SK-N-SH (cell line): ENCODE results near the gene KIF1A. TPM values are rescaled to one million over a fixed set of nuclear protein-coding genes. Genes with fewer than 3 reads are reported as not detected.
"Not testable (repeated sequence)": the region's sequence is repeated elsewhere in the genome, so short reads cannot be mapped to it uniquely, and the experiment has no call there.

ENCODE experiments used
- CTCF ChIA-PET: fragments of 300-600, 350-600 bp; formaldehyde crosslinking; extraction: SDS; loops from one replicate; lab custom pipeline; 2021; lab: Yijun Ruan, JAX
- POLR2A ChIA-PET: fragments of 350-600 bp; sonication (Branson Sonifier 250); formaldehyde crosslinking; extraction: SDS; loops from one replicate; lab custom pipeline; 2020; ENCODE audit warnings: antibody characterized with exemption, inconsistent platforms; lab: Yijun Ruan, JAX
- DNase-seq: peaks from one replicate; pipeline ENCODE4 v3.0.0; 2012
- H2AFZ ChIP-seq: fragments of 200-600 bp; sonication (generic); 2 replicates; pipeline ENCODE4 v1.8.1; 2016; ENCODE audit warnings: antibody characterized with exemption, mild to moderate bottlenecking, low read depth
- H3F3A ChIP-seq: fragments of 200-600 bp; sonication (generic); replicated peaks from 2 replicates; pipeline ENCODE3; 2016; ENCODE audit warnings: antibody characterized with exemption, mild to moderate bottlenecking; ENCODE audit not compliant: insufficient read depth
- H3K27ac ChIP-seq, 2 experiments: fragments of 200-500 bp in 1 of 2; fragments of 200-600 bp in 1 of 2; sonication (Bioruptor generic) in 1 of 2; sonication (generic), shearing (Covaris generic) in 1 of 2; 2 replicates each; pipeline versions ENCODE4 v1.5.1 to v1.6.1; 2014 to 2016; ENCODE audit warnings: low read depth in 2 of 2, inconsistent platforms in 1 of 2, low read length in 1 of 2, mild to moderate bottlenecking in 1 of 2, mixed read lengths in 1 of 2
- H3K27me3 ChIP-seq: fragments of 200-600 bp; sonication (generic), shearing (Covaris generic); 2 replicates; pipeline ENCODE4 v1.6.1; 2016; ENCODE audit warnings: mixed run types; ENCODE audit not compliant: insufficient read depth
- H3K36me3 ChIP-seq, 2 experiments: fragments of 200-500 bp in 1 of 2; fragments of 200-600 bp in 1 of 2; sonication (Bioruptor generic) in 1 of 2; sonication (generic) in 1 of 2; replicated peaks in 1 of 2; 2 replicates each; pipeline versions ENCODE3 to v1.5.1; 2014 to 2016; ENCODE audit warnings: low read length in 1 of 2, mild to moderate bottlenecking in 1 of 2; ENCODE audit not compliant: insufficient read depth in 2 of 2, control insufficient read depth in 1 of 2
- H3K4me1 ChIP-seq, 2 experiments: fragments of 200-500 bp in 1 of 2; fragments of 200-600 bp in 1 of 2; sonication (Bioruptor generic) in 1 of 2; sonication (generic), shearing (Covaris generic) in 1 of 2; 2 replicates each; pipeline versions ENCODE4 v1.5.1 to v1.6.1; 2014 to 2016; ENCODE audit warnings: low read depth in 1 of 2, low read length in 1 of 2, mixed run types in 1 of 2; ENCODE audit not compliant: insufficient read depth in 2 of 2, control insufficient read depth in 1 of 2
- H3K4me2 ChIP-seq: fragments of 200-600 bp; sonication (generic), shearing (Covaris generic); 2 replicates; pipeline ENCODE4 v1.6.1; 2017; ENCODE audit warnings: mixed run types
- H3K4me3 ChIP-seq, 2 experiments: fragments of 200-500 bp in 1 of 2; fragments of 200-600 bp in 1 of 2; sonication (Bioruptor generic) in 1 of 2; sonication (generic), shearing (Covaris generic) in 1 of 2; 2 replicates each; pipeline versions ENCODE4 v1.5.1 to v1.8.1; 2014 to 2016; ENCODE audit warnings: low read depth in 2 of 2, inconsistent platforms in 1 of 2, low read length in 1 of 2, mild to moderate bottlenecking in 1 of 2, mixed read lengths in 1 of 2, moderate library complexity in 1 of 2
- H3K79me2 ChIP-seq: fragments of 200-600 bp; sonication (generic); 2 replicates; pipeline ENCODE4 v1.8.1; 2017; ENCODE audit warnings: mild to moderate bottlenecking; ENCODE audit not compliant: insufficient read depth
- H3K9ac ChIP-seq: fragments of 200-600 bp; sonication (generic); 2 replicates; pipeline ENCODE4 v1.6.1; 2017; ENCODE audit warnings: mixed run types
- H3K9me2 ChIP-seq: fragments of 200-600 bp; sonication (generic); 2 replicates; pipeline ENCODE4 v1.6.1; 2017; ENCODE audit warnings: mixed run types
- H3K9me3 ChIP-seq: fragments of 200-600 bp; sonication (generic); 2 replicates; pipeline ENCODE4 v1.6.1; 2017; ENCODE audit warnings: mixed run types, mild to moderate bottlenecking, moderate library complexity
- H4K20me1 ChIP-seq: fragments of 200-600 bp; sonication (generic); 2 replicates; pipeline ENCODE4 v1.6.1; 2017; ENCODE audit warnings: mild to moderate bottlenecking, mixed run types; ENCODE audit not compliant: insufficient read depth
- CHD2 ChIP-seq: fragments of 150-350 bp; IDR thresholded peaks from 2 replicates; pipeline ENCODE4 v1.6.1; 2018; ENCODE audit warnings: low read length; ENCODE audit not compliant: partially characterized antibody
- CTCF ChIP-seq: fragments of 200-600 bp; sonication (generic); IDR thresholded peaks from 2 replicates; pipeline ENCODE4 v1.6.1; 2017; ENCODE audit warnings: antibody characterized with exemption, mild to moderate bottlenecking, moderate library complexity
- EZH2phosphoT487 ChIP-seq: fragments of 200-600 bp; sonication (generic); IDR thresholded peaks from 2 replicates; pipeline ENCODE4 v1.6.1; 2017; ENCODE audit warnings: low read depth, mixed run types, mild to moderate bottlenecking, antibody characterized with exemption, moderate library complexity, borderline replicate concordance
- JUND ChIP-seq: IDR thresholded peaks from 2 replicates; pipeline ENCODE4 v1.4.0; 2012
- RAD21 ChIP-seq: IDR thresholded peaks from 2 replicates; pipeline ENCODE4 v1.6.1; 2012; ENCODE audit warnings: mild to moderate bottlenecking, low read length
- RCOR1 ChIP-seq: fragments of 150-350 bp; IDR thresholded peaks from 2 replicates; pipeline ENCODE4 v1.6.1; 2017; ENCODE audit warnings: antibody characterized with exemption, low read length
- REST ChIP-seq: IDR thresholded peaks from 2 replicates; pipeline ENCODE4 v1.6.1; 2012; ENCODE audit warnings: mild to moderate bottlenecking, low read depth, low read length, moderate library complexity
- RXRA ChIP-seq: IDR thresholded peaks from 2 replicates; pipeline ENCODE4 v1.4.0; 2012; ENCODE audit warnings: low read depth, mild to moderate bottlenecking, borderline replicate concordance
- TAF1 ChIP-seq: IDR thresholded peaks from 2 replicates; pipeline ENCODE4 v1.6.1; 2012; ENCODE audit warnings: low read depth, mild to moderate bottlenecking, low read length, moderate library complexity, borderline replicate concordance
- ZBTB33 ChIP-seq: IDR thresholded peaks from 2 replicates; pipeline ENCODE4 v1.4.0; 2012; ENCODE audit warnings: low read depth, borderline replicate concordance
- WGBS: methylation state at CpG from one replicate; pipeline ENCODE4 v1.1.6; 2017; ENCODE audit warnings: low lambda C conversion rate; 5-methylcytosine and 5-hydroxymethylcytosine counted together
- polyA plus RNA-seq, 3 experiments: library from polyadenylated mRNA; depleted of rRNA; stranded (reverse); fragments of >200 nt; gene quantifications; 2 replicates each; pipeline ENCODE4 v1.2.3, GENCODE V29; 2012

KIF1A gene
- polyA plus RNA-seq, 1 of the 3 experiments (the other 2 are of a cell fraction), result 0.21 TPM

DNA sequence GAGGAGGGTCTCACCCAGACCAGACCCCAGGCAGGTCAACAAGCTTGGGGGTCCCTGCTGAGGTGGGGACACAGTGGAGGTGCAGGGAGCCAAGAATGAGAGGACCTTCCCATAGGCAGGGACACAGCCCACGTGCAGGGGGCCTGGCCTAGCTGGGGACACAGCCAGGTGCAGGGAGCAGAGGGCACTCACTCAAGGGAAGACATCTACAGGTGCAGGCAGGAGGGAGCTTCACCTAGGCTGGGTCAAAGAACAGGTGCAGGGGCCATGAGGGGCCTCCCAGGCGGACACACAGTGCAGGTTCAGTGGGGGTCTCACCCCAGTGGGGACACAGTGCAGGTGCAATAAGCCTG is 129.0 kb downstream of the KIF1A start:
- CTCF ChIA-PET, H3K4me2 ChIP-seq, H3K9ac ChIP-seq, H3K27ac ChIP-seq, H3K9me2 ChIP-seq, H3K9me3 ChIP-seq, POLR2A ChIA-PET, H3K4me1 ChIP-seq, H3K4me3 ChIP-seq, H3K27me3 ChIP-seq, H3F3A ChIP-seq, H3K79me2 ChIP-seq, H4K20me1 ChIP-seq, H2AFZ ChIP-seq, DNase-seq, H3K36me3 ChIP-seq: not testable (repeated sequence)
- 0% methylated on average over 1 of the region's 2 CpGs for WGBS

DNA sequence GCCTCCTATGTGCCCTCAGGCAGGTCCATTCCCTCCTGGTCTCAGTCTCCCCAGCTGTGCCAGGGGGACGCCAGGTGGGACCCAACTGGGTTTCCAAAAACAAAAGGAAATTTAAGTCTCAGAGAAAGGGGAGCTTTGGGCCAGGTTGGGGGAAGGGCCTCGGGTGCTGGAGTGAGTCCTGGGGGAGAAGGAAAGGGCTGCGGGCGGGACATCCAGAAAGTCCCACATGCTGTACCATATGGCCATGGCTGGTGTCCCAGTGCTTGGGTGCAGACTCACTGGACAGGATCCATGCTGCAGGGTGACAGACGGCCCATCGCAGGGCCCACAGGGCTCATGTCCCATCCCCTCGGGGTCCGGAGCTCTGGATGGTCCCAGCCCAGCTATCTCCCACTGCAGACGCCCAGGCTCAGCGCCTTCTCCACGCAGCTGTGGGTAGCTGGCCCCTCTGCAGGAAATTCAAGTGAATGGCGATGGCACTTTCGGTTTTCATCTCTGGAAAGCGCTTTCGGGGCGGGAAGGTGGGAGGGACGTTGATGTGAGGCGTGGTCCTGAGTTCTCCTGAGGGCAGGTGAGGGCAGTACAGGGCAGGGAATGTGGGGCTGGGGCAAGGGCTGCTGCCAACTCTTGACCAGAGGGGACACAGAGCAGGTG is 129.5 kb downstream of the KIF1A start:
- H3K9me2 ChIP-seq, CTCF ChIA-PET, H3K4me2 ChIP-seq, H3K27me3 ChIP-seq, H3K79me2 ChIP-seq, H4K20me1 ChIP-seq, POLR2A ChIA-PET, H3K36me3 ChIP-seq, H3K27ac ChIP-seq, H3F3A ChIP-seq, H3K4me1 ChIP-seq, H3K4me3 ChIP-seq, H3K9ac ChIP-seq, DNase-seq, H2AFZ ChIP-seq, H3K9me3 ChIP-seq: not testable (repeated sequence)
- 45% methylated on average over 5 of the region's 18 CpGs for WGBS

GRCh38 chr2:240689975-240690374 is 130.0 kb downstream of the KIF1A start:
- Histone ChIP-seq H3K9me3 (no peaks in the 10 kb centered on the region), H3K36me3 (no peaks in the 10 kb centered on the region), H2AFZ (no peak overlapping the region), H4K20me1 (no peaks in the 10 kb centered on the region), H3K27me3 (no peaks in the 10 kb centered on the region; the same call in 1 of the 2 replicates), H3K27ac (no peak overlapping the region), H3K9ac (no peak overlapping the region), H3K4me3 (no peak overlapping the region), H3K4me2 (no peak overlapping the region), H3K79me2 (no peaks in the 10 kb centered on the region), H3F3A (no peaks in the 10 kb centered on the region), H3K9me2 (no peaks in the 10 kb centered on the region), H3K4me1 (no peaks in the 10 kb centered on the region)
- TF ChIP-seq CHD2 (no peak), ZBTB33 (no peak), REST (no peak), RAD21 (no peak), EZH2phosphoT487 (no peak), RXRA (no peak), RCOR1 (no peak), TAF1 (no peak), CTCF (no peak), JUND (no peak)
- no peak for DNase-seq
- WGBS, result 63% methylated on average over 3 of the region's 11 CpGs
- POLR2A ChIA-PET, result no interaction called here
- CTCF ChIA-PET, result no interaction called here
